ENCODE data around the gene TEX261.

TEX261 gene

DNA sequence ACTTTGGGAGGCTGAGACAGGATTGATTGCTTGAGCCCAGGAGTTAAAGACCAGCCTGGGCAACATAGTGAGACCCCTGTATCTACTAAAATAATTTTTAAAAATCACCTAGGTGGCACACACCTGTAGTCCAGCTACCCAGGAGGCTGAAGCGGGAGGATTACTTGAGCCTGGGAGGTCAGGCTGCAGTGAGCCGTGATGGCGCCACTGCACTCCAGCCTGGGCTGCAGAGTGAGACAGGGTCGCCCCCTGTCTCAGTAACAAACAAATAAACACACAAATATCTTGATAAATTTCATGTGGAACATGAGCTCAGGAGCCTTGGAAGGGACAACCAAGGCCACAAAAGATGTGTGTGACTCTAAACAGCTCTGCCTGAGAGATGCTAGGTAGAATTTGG lies 28.0 kb downstream of the TEX261 start:
- no peak overlapping the region for H3K4me3 ChIP-seq (ENCODE audit: low read depth in 1 of 2, low read length in 1 of 2)
- no peak overlapping the region for H3K27ac ChIP-seq
- no peaks in the 10 kb centered on the region for H3K36me3 ChIP-seq
- H3K4me1 ChIP-seq (ENCODE audit: control insufficient read depth in 1 of 2, insufficient read depth in 1 of 2, low read depth in 1 of 2, low read length in 1 of 2): peaks cover 7% of the 10 kb centered on the region in 2 experiments
- TF ChIP-seq CTCF (IDR thresholded peaks at IDR 0.05): no peak
- no peaks in the 10 kb centered on the region for H3K9me3 ChIP-seq
- peaks cover 99% of the 10 kb centered on the region for H3K27me3 ChIP-seq

DNA sequence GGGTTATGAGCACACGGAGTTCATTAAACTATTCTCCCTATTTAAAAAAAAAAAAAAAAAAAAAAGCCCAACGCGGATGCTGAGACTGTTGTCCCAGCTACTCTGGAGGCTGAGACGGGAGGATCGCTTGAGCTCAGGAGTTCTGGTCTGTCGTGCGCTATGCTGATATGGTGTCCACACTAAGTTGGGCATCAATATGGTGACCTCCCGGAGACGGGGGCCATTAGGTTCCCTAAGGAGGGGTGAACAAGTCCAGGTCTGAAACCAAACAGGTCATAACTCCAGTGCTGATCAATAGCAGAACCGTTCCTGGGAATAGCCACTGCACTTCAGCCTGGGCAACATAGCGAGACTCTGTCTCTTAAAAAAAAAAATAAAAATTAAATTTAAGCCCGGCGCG lies 29.2 kb downstream of the TEX261 start:
- H3K27ac ChIP-seq: no peak overlapping the region
- H3K36me3 ChIP-seq: no peaks in the 10 kb centered on the region
- no peak overlapping the region for H3K4me3 ChIP-seq (ENCODE audit: low read depth in 1 of 2, low read length in 1 of 2)
- TF ChIP-seq CTCF (IDR thresholded peaks at IDR 0.05): no peak
- peaks cover 7% of the 10 kb centered on the region in 2 experiments for H3K4me1 ChIP-seq (ENCODE audit: control insufficient read depth in 1 of 2, insufficient read depth in 1 of 2, low read depth in 1 of 2, low read length in 1 of 2)
- H3K9me3 ChIP-seq: no peaks in the 10 kb centered on the region
- H3K27me3 ChIP-seq: peaks cover 88% of the 10 kb centered on the region

DNA sequence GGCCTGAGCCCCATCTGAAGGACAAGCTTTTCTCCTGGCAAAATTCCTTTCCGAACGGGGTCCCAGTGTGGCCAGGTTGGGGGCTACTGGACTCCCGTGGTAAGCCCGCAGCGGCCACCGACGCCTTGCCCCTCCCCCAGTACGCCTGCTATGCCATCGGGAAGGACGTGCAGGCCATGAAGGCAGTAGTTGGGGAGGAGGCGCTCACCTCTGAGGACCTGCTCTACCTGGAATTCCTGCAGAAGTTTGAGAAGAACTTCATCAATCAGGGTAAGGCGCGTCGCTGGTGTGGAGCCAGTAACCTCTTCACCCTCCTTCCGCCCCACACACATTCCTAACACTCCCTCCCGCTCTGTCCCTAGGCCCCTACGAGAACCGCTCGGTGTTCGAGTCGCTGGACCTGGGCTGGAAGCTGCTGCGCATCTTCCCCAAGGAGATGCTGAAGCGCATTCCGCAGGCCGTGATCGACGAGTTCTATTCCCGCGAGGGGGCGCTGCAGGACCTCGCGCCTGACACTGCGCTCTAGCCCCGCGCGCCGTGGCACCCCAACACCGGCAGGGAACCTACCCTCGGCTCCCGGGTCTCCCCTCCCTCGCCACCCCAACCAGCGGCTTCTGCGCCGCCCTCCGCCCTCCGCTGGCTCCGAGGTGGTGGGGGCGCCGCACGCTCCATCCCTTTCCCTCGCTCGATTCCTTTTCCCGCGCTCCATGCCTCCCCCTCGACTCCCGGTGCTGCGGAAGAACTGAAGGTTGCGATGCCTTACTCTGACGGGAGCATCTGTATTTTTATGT lies 29.9 kb downstream of the TEX261 start:
- no peaks in the 10 kb centered on the region for H3K9me3 ChIP-seq
- H3K4me3 ChIP-seq (ENCODE audit: low read depth in 1 of 2, low read length in 1 of 2): peak overlapping the region; percentile 20 to 46
- peaks cover 80% of the 10 kb centered on the region for H3K27me3 ChIP-seq
- peak; percentile 42 for TF ChIP-seq CTCF (IDR thresholded peaks at IDR 0.05)
- H3K36me3 ChIP-seq: no peaks in the 10 kb centered on the region
- no peak overlapping the region for H3K27ac ChIP-seq
- peaks cover 7% of the 10 kb centered on the region in 2 experiments for H3K4me1 ChIP-seq (ENCODE audit: control insufficient read depth in 1 of 2, insufficient read depth in 1 of 2, low read depth in 1 of 2, low read length in 1 of 2)

DNA sequence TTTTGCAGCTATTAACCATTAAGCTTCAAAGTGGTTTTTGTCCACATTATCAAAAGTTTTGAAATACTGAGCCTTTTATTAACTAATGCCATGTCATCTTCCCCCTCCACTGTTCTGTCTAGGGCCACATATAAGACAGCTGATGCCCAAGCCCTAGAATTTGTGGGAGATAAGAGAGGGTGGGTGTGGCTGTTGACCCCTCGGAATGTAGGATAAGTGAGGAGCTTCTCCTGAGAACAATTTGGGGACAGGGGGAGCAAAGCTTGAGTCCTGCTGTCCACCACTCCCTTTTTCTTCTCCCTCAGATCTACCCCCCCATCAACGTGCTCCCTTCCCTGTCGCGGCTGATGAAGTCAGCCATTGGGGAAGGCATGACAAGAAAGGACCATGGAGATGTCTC lies 30.5 kb downstream of the TEX261 start:
- Histone ChIP-seq H3K4me3 (ENCODE audit: low read depth in 1 of 2, low read length in 1 of 2) (no peak overlapping the region), H3K9me3 (no peaks in the 10 kb centered on the region), H3K27ac (no peak overlapping the region), H3K4me1 (ENCODE audit: control insufficient read depth in 1 of 2, insufficient read depth in 1 of 2, low read depth in 1 of 2, low read length in 1 of 2) (peaks cover 7% of the 10 kb centered on the region in 2 experiments), H3K27me3 (peaks cover 74% of the 10 kb centered on the region), H3K36me3 (no peaks in the 10 kb centered on the region)
- TF ChIP-seq CTCF (IDR thresholded peaks at IDR 0.05): no peak

GRCh38 chr2:70962885-70963878 lies 31.5 kb downstream of the TEX261 start:
- no peak overlapping the region for H3K4me3 ChIP-seq (ENCODE audit: low read depth in 1 of 2, low read length in 1 of 2)
- no peak overlapping the region for H3K27ac ChIP-seq
- peaks cover 66% of the 10 kb centered on the region for H3K27me3 ChIP-seq
- no peaks in the 10 kb centered on the region for H3K36me3 ChIP-seq
- H3K9me3 ChIP-seq: no peaks in the 10 kb centered on the region
- TF ChIP-seq CTCF (IDR thresholded peaks at IDR 0.05): no peak
- H3K4me1 ChIP-seq (ENCODE audit: control insufficient read depth in 1 of 2, insufficient read depth in 1 of 2, low read depth in 1 of 2, low read length in 1 of 2): peaks cover 7% of the 10 kb centered on the region in 2 experiments
